Stomach smooth muscle (tissue), 2 donors: ENCODE results near the gene TTC12.

Experiments
- H3K27ac ChIP-seq: one replicate; pipeline ENCODE4 v1.7.0; 2013; ENCODE audit warnings: mild to moderate bottlenecking, low read length, inconsistent platforms
- H3K27me3 ChIP-seq, 2 donors: one replicate each; pipeline ENCODE4 v1.7.0; 2013; ENCODE audit warnings: low read length in 2 of 2; ENCODE audit not compliant: insufficient read depth in 2 of 2, control insufficient read depth in 1 of 2
- H3K36me3 ChIP-seq, 2 donors: one replicate each; pipeline ENCODE4 v1.7.0; 2013; ENCODE audit warnings: low read length in 2 of 2; ENCODE audit not compliant: control insufficient read depth in 2 of 2, insufficient read depth in 2 of 2
- H3K4me1 ChIP-seq: one replicate; pipeline ENCODE4 v1.7.0; 2013; ENCODE audit warnings: low read length; ENCODE audit not compliant: control insufficient read depth, insufficient read depth
- H3K4me3 ChIP-seq, 2 donors: one replicate each; pipeline ENCODE4 v1.7.0; 2013; ENCODE audit warnings: low read length in 2 of 2
- H3K9ac ChIP-seq, 2 donors: one replicate each; pipeline ENCODE4 v1.7.0; 2013; ENCODE audit warnings: low read length in 2 of 2, mild to moderate bottlenecking in 1 of 2
- H3K9me3 ChIP-seq, 2 donors: one replicate each; pipeline ENCODE4 v1.7.0; 2013; ENCODE audit warnings: low read length in 2 of 2; ENCODE audit not compliant: control insufficient read depth in 2 of 2
- donor health status: healthy.
- donor health status: Pancreatic carcinoma.

The TTC12 gene

GRCh38 chr11:113304916-113305315 lies 9.5 kb upstream of the TTC12 start:
- no peak overlapping the region for H3K27ac ChIP-seq
- H3K27me3 ChIP-seq = peaks cover 0 to 3% of the 10 kb centered on the region in 2 donors
- no peaks in the 10 kb centered on the region for H3K36me3 ChIP-seq
- H3K4me3 ChIP-seq = no peak overlapping the region
- H3K9ac ChIP-seq = no peak overlapping the region
- no peaks in the 10 kb centered on the region for H3K9me3 ChIP-seq
- H3K4me1 ChIP-seq = no peaks in the 10 kb centered on the region

DNA sequence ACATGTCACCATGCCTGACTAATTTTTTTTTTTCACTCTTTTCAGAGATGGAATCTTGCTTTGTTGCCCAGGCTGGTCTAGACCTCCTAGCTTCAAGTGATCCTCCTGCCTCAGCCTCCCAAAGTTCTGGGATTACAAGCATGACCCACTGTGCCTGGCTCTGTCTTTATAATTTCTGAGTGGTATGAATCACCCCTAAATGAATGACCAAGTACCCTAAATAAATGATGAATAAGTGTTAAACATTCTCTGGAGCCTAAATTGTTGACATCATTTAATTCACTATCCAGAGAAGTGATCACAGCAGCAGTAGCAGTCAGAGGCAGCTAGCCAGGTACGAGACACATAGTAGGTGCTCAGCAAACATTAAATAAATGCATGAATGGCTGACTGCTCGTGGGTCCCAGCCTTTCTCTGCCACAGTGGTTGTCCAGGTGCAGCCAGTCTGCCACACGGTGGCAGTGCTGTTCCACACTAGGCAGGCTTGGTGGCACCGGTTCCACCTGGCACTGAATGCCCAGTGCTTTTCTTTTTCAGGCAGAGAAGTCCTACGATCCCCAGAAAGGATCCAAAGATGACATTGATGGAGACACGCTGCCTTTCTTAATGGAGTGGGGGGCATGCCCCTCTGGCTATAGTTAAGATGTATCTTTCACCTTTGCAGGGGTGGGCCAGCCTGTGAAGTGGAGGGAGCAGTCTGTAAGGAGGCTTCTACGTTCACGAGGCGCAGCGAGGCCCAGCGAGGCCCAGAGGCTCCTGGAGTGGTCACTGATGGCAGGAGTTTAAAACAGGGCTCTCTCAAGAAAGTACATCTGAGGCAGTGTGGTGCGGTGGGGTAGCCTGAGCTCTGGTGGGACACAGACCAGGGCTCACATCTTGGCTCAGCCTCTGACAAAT lies 8.7 kb upstream of the TTC12 start:
- Histone ChIP-seq H3K4me3 (peak overlapping the region in 1 of 2 donors; percentile 8), H3K27ac (no peak overlapping the region), H3K9ac (no peak overlapping the region), H3K4me1 (no peaks in the 10 kb centered on the region), H3K27me3 (peaks cover 0 to 3% of the 10 kb centered on the region in 2 donors), H3K9me3 (no peaks in the 10 kb centered on the region), H3K36me3 (no peaks in the 10 kb centered on the region)

DNA sequence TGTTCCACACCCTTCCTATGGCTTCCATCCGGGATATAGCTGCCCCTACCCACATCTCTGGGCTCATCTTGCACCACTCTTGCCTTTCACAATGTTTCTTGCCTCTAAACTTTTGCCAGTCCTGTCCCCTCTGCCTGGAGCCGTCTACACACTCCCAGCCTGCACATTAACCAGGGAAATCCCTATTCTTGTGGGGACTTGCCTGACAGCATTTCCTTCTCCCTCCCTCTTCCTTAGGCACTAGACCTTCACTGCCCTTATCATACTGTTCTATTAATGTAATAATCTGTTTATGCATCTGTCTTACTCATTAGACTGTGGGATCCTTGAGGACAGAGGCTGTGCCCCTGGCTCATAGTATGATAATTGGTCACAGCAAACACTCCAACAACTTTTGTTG lies 5.8 kb upstream of the TTC12 start:
- Histone ChIP-seq H3K27me3 (no peaks in the 10 kb centered on the region), H3K27ac (no peak overlapping the region), H3K4me1 (no peaks in the 10 kb centered on the region), H3K36me3 (no peaks in the 10 kb centered on the region), H3K9ac (no peak overlapping the region), H3K4me3 (no peak overlapping the region), H3K9me3 (no peaks in the 10 kb centered on the region)

DNA sequence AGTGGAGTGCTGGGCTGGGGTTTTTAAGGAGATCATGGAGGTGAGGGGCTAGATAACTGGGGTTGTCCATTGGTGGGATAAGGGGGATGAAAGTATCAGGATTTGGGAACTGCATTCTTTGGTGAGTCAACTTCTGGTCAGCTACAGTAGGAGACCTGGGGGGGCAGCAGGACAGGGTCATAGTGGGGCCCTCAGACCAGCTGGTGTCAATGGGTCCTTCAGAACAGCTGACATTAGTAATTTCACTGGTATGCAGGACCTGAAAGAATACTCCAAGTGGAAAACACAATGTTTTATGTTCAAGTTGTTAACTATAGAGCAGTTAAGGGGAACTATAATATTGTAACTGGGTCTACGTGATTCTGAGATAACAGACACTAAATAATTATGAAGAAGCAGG lies 2.8 kb upstream of the TTC12 start:
- H3K36me3 ChIP-seq = peaks cover 0 to under 1% of the 10 kb centered on the region in 2 donors
- no peak overlapping the region for H3K27ac ChIP-seq

DNA sequence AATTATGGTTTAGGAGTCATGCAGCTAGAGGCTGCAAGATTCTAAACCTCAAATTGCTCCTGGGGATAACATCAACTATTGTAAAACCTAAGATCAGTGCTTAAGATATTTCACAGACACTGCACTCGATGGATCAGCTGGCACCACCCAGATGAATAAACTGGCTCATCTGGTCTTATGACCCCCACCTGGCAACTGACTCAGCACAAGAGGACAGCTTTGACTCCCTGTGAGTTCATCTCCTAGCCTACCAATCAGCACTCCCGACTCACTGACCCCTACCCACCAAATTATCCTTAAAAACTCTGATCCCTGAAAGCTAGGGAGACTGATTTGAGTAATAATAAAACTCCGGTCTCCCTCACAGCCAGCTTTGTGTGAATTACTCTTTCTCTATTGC lies 782 bp upstream of the TTC12 start:
- H3K36me3 ChIP-seq = peaks cover 6 to 8% of the 10 kb centered on the region in 2 donors
- H3K27me3 ChIP-seq = no peaks in the 10 kb centered on the region
- no peak overlapping the region for H3K27ac ChIP-seq
- no peaks in the 10 kb centered on the region for H3K9me3 ChIP-seq
- peaks cover 14% of the 10 kb centered on the region for H3K4me1 ChIP-seq
- peak overlapping the region; percentile 65 to 96 for H3K4me3 ChIP-seq
- peak overlapping the region in 1 of 2 donors; percentile 47 for H3K9ac ChIP-seq

More for the DNA sequence above, 2.8 kb upstream of the TTC12 start:
- H3K9me3 ChIP-seq = no peaks in the 10 kb centered on the region
- no peak overlapping the region for H3K4me3 ChIP-seq
- H3K9ac ChIP-seq = no peak overlapping the region
- H3K27me3 ChIP-seq = no peaks in the 10 kb centered on the region
- H3K4me1 ChIP-seq = peaks cover 14% of the 10 kb centered on the region

DNA sequence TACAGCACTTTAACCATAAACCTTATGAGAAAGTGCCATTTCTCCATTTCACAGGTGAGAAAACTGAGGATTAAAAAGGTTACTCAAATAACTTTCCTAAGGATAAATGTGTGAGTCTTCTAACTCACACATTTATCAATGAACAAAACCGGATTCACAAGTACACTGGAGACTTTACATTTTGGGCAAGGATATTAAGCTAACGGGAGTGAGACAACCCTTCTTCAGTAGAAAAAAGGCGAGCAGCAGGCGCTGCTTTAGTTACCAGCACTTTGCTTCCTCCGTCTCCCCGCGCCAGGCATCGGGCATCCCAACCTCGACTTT lies 356 bp upstream of the TTC12 start:
- peak overlapping the region in 1 of 2 donors; percentile 47 for H3K9ac ChIP-seq
- H3K4me1 ChIP-seq = peaks cover 14% of the 10 kb centered on the region
- peak overlapping the region; percentile 65 to 96 for H3K4me3 ChIP-seq
- H3K9me3 ChIP-seq = no peaks in the 10 kb centered on the region
- no peaks in the 10 kb centered on the region for H3K27me3 ChIP-seq
- H3K27ac ChIP-seq = peak overlapping the region; percentile 82
- peaks cover 6 to 8% of the 10 kb centered on the region in 2 donors for H3K36me3 ChIP-seq

- Histone ChIP-seq H3K4me3 (peak overlapping the region in 1 of 2 donors; percentile 30), H3K9ac (no peak overlapping the region), H3K4me1 (peaks cover 14% of the 10 kb centered on the region)
Observed at GRCh38 chr11:113315811-113316210, 1.4 kb downstream of the TTC12 start.

GRCh38 chr11:113316256-113316655 lies 1.9 kb downstream of the TTC12 start:
- no peaks in the 10 kb centered on the region for H3K27me3 ChIP-seq
- H3K4me1 ChIP-seq = peaks cover 14% of the 10 kb centered on the region
- peaks cover 6 to 10% of the 10 kb centered on the region in 2 donors for H3K36me3 ChIP-seq
- H3K9ac ChIP-seq = no peak overlapping the region
- no peak overlapping the region for H3K4me3 ChIP-seq
- no peaks in the 10 kb centered on the region for H3K9me3 ChIP-seq
- H3K27ac ChIP-seq = peak overlapping the region; percentile 82

More at GRCh38 chr11:113315811-113316210, 1.4 kb downstream of the TTC12 start:
- Histone ChIP-seq H3K27ac (peak overlapping the region; percentile 82), H3K27me3 (no peaks in the 10 kb centered on the region), H3K9me3 (no peaks in the 10 kb centered on the region), H3K36me3 (peaks cover 6 to 10% of the 10 kb centered on the region in 2 donors)

- H3K9ac ChIP-seq = no peak overlapping the region
- H3K9me3 ChIP-seq = no peaks in the 10 kb centered on the region
- H3K4me3 ChIP-seq = no peak overlapping the region
- peaks cover 6 to 10% of the 10 kb centered on the region in 2 donors for H3K36me3 ChIP-seq
- peaks cover 14% of the 10 kb centered on the region for H3K4me1 ChIP-seq
- no peaks in the 10 kb centered on the region for H3K27me3 ChIP-seq
- no peak overlapping the region for H3K27ac ChIP-seq
Observed at GRCh38 chr11:113317339-113317738, 3.0 kb downstream of the TTC12 start.

GRCh38 chr11:113319085-113319484 lies 4.7 kb downstream of the TTC12 start:
- H3K4me1 ChIP-seq = peaks cover 14% of the 10 kb centered on the region
- peaks cover 6 to 14% of the 10 kb centered on the region in 2 donors for H3K36me3 ChIP-seq
- no peaks in the 10 kb centered on the region for H3K27me3 ChIP-seq
- H3K9ac ChIP-seq = no peak overlapping the region
- H3K4me3 ChIP-seq = no peak overlapping the region
- no peaks in the 10 kb centered on the region for H3K9me3 ChIP-seq
- no peak overlapping the region for H3K27ac ChIP-seq

DNA sequence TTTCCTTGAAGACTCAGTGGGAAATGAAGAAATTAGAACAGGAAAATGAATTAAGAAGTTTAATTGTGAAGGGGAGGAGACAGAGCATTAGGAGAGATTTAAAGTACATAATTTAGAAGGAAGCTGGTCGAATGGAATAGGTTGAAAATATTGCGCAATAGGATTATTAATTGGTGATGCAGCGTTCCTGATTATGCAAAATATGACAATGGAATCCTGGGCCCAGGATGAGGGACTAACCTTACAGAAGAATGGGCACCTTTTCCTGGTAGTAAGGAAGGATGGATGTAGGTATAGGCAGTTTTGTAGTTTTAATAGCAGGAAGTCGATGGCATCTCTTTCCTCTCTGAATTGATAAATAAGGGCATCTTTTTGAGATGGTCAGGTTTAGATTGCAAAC lies 7.8 kb downstream of the TTC12 start:
- H3K27me3 ChIP-seq = no peaks in the 10 kb centered on the region
- no peaks in the 10 kb centered on the region for H3K9me3 ChIP-seq
- H3K4me3 ChIP-seq = no peak overlapping the region
- no peaks in the 10 kb centered on the region for H3K4me1 ChIP-seq
- H3K27ac ChIP-seq = no peak overlapping the region
- H3K36me3 ChIP-seq = peaks cover 11 to 25% of the 10 kb centered on the region in 2 donors
- no peak overlapping the region for H3K9ac ChIP-seq
